Subcutaneous abdominal adipose tissue (tissue), 5 donors: ENCODE results near the gene CTDSP2.
"Not testable (repeated sequence)": the region's sequence is repeated elsewhere in the genome, so short reads cannot be mapped to it uniquely, and the experiment has no call there.

ENCODE experiments used
- H3K27ac ChIP-seq: one replicate; pipeline ENCODE4 v1.7.0; 2013; ENCODE audit warnings: low read depth, mild to moderate bottlenecking, inconsistent platforms, low read length, moderate library complexity
- H3K27me3 ChIP-seq, 5 donors: one replicate each; pipeline ENCODE4 v1.7.0; 2013; ENCODE audit warnings: low read length in 5 of 5, inconsistent platforms in 1 of 5; ENCODE audit not compliant: control insufficient read depth in 5 of 5, insufficient read depth in 4 of 5
- H3K36me3 ChIP-seq, 5 donors: one replicate each; pipeline ENCODE4 v1.7.0; 2013; ENCODE audit warnings: low read length in 5 of 5; ENCODE audit not compliant: control insufficient read depth in 5 of 5, insufficient read depth in 5 of 5
- H3K4me1 ChIP-seq, 5 donors: one replicate each; pipeline ENCODE4 v1.7.0; 2013; ENCODE audit warnings: low read length in 5 of 5, mild to moderate bottlenecking in 3 of 5, moderate library complexity in 1 of 5; ENCODE audit not compliant: control insufficient read depth in 5 of 5, insufficient read depth in 5 of 5
- H3K4me3 ChIP-seq, 5 donors: one replicate each; pipeline ENCODE4 v1.7.0; 2013; ENCODE audit warnings: low read length in 5 of 5, low read depth in 1 of 5
- H3K9ac ChIP-seq, 5 donors: one replicate each; pipeline ENCODE4 v1.7.0; 2013; ENCODE audit warnings: low read length in 5 of 5, mild to moderate bottlenecking in 4 of 5, moderate library complexity in 3 of 5
- H3K9me3 ChIP-seq, 5 donors: one replicate each; pipeline ENCODE4 v1.7.0; 2013; ENCODE audit warnings: low read length in 5 of 5; ENCODE audit not compliant: control insufficient read depth in 5 of 5
- donor health status: healthy.
- donor health status: healthy.
- donor health status: healthy.
- donor health status: healthy.
- donor health status: healthy.

Gene CTDSP2

DNA sequence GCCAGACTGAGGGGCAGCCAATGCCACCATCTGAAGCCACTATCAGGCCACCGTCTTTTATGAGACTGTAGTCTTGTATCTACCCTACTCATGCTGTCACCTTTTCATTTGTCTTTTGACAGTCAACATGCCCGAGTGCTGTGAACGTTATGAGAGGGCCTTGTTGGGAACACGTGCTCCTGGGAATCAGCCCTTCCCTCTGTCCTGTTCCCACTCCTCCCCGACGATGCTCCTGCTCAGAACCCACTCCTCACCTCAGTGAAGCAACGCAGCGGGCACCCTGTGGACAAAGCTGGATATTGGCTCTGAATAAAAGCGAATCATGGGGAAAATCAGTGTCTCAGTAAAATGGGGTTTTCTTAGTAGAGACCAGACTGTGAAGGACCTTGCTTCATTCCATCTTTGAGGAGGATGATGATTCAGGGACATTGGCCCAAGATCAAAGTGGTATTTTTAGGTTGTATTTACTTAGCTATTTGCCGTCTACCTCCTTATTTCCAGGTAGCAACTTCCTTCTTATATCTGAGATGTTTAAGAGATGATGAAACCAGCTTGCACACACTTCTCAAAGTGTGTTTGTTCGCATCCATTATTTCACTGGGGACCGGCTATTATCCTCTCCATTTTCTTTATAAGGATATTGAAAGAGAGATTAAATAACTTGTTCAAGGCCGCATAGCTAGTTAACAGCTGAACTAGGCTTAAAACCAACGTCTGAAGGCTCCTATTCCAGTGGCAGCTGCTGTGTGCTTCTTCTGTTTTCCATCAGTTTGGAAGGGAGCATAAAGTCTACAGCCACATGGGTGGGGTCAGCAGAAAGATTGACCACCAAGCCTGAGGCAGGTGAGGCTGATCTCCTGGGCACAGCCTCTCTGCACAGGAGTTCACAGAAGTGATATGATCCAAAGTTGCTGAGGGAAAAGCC, 43.9 kb upstream of the CTDSP2 start:
- Histone ChIP-seq H3K4me3 (peak overlapping the region in 1 of 5 donors; percentile 19), H3K9ac (peak overlapping the region in 4 of 5 donors; percentile 34 to 75 (median 56)), H3K27ac (peak overlapping the region; percentile 86), H3K9me3 (no peaks in the 10 kb centered on the region), H3K4me1 (peaks cover 35 to 69% (median 67%) of the 10 kb centered on the region in 5 donors), H3K36me3 (no peaks in the 10 kb centered on the region), H3K27me3 (no peaks in the 10 kb centered on the region)

DNA sequence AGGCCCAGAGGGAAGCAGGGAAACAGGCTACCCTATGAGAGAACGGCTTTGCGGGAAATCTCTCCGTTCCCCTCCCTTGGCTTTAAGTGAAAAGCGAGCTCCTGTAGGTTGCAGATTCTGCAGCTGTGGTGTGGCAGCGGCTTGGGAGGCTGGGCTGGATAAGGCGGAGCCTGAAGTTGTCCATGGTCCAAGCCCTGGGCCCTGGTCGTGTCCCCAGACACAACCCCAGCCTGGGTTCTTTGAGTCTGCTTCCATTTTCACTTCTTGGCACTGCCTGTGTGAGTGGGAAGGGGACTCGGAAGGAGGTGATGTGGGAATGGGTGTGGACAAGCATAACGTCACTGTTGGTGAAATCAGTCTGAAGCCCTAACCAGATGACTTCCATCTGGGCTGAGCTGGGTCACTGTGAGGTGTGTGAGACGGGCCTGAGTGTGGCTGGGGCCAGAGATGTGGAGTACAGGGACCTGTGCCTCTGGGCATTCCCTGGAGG, 43.0 kb upstream of the CTDSP2 start:
- Histone ChIP-seq H3K9me3 (peaks cover 0 to 3% (median 0%) of the 10 kb centered on the region in 5 donors), H3K4me1 (peaks cover 33 to 60% (median 58%) of the 10 kb centered on the region in 5 donors), H3K27me3 (no peaks in the 10 kb centered on the region), H3K36me3 (no peaks in the 10 kb centered on the region), H3K27ac (peak overlapping the region; percentile 86), H3K9ac (peak overlapping the region in 4 of 5 donors; percentile 34 to 75 (median 56)), H3K4me3 (peak overlapping the region in 4 of 5 donors; percentile 29 to 60 (median 40))

DNA sequence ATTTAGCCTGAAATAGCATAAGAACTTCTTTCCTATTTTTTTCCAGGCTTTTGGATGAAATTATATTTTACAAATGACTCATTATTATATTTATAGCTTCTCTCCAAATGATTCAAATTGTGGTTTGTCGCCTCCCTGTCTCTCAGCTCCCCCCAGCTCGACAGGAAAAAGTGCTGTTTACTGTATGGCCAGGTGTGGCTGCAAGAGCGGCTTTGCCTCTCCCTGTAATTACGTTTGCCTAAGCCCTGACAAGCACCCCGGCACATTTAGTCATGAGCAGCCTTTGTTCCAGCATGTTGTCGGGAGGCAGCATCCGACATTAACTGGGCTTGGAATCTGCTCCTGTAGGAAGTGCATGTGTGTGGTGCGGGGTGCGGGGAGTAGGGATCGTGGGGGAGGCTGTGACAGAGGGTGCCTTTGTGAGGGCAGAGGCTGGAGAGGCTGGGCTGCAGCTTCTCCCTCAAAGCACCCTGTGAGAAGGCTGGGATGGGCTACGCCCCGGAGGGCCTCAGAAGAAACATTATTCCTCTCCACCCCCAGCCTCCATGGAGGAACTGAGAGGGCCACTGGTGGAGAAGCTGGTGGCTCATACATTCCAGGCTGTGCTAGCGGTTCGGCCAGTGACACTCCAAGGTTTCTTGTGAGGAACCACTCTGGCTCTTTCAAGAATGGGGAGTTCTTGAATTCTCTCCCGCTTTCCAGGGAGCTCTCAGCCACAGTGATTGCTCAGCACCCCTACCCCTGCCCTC, 42.1 kb upstream of the CTDSP2 start:
- no peaks in the 10 kb centered on the region for H3K27me3 ChIP-seq
- H3K4me3 ChIP-seq: peak overlapping the region in 3 of 5 donors; percentile 29 to 48 (median 31)
- H3K4me1 ChIP-seq: peaks cover 24 to 51% (median 49%) of the 10 kb centered on the region in 5 donors
- H3K9ac ChIP-seq: peak overlapping the region in 2 of 5 donors; percentile 54 to 57
- H3K27ac ChIP-seq: peak overlapping the region; percentile 86
- peaks cover 0 to 3% (median 0%) of the 10 kb centered on the region in 5 donors for H3K9me3 ChIP-seq
- no peaks in the 10 kb centered on the region for H3K36me3 ChIP-seq

DNA sequence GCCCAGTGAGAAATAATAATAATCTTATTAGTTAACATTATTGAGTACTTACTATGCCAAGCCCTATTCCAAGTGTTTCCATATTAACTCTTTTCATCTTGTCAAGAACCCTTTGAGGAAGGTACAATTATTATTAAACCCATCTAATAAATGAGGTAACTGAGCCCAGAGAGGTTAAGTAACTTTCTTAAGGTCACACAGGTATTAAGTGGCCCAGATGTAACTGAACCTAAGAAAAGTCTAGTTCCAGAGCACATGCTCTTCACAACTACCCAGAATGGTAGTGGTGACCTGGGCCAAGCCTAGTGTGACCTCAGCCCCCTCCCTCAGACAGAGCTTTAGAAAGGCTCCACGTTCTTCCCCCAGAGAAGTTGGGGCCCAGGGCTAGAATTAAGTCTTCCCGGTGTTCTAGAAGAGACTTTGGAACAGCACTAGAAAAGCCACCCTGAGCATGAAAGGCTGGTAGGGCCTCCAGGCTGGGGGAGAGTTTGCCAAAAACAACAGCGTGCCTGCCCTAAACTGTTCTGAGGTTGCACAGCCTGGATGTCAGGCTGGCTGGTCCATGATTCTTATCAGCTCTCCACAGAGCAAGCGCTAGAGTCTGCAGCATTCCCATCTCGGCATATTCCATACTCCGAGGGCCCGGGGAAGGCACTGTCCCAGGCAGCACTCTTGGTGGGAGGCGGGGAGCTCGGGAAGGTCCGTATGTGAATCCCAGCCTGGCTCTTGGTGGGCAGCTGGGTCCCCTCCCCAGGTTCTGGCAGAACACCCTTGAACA, 41.3 kb upstream of the CTDSP2 start:
- H3K4me1 ChIP-seq: peaks cover 20 to 43% (median 41%) of the 10 kb centered on the region in 5 donors
- H3K9me3 ChIP-seq: peaks cover 0 to 3% (median 0%) of the 10 kb centered on the region in 5 donors
- H3K27me3 ChIP-seq: no peaks in the 10 kb centered on the region
- H3K27ac ChIP-seq: peak overlapping the region; percentile 86
- no peaks in the 10 kb centered on the region for H3K36me3 ChIP-seq
- no peak overlapping the region for H3K9ac ChIP-seq
- peak overlapping the region in 1 of 5 donors; percentile 4 for H3K4me3 ChIP-seq

DNA sequence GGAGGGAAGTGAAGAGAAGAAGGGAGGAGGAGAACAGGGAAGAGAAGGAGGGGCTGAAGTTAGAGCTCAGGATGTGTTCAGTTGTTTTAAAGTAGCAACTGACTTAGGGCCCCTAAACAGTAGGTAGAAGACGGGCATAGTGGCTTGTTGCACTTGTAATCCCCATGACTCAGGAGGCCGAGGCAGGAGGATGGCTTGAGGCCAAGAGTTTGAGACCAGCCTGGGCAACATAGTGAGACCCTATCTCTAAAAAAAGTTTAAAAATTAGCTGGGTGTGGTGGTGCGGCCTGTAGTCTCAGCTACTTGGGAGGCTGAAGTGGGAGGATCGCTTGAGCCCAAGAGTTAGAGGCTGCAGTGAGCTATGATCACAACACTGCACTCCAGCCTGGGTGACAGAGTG, 40.4 kb upstream of the CTDSP2 start:
- not testable (repeated sequence) for H3K27ac ChIP-seq, H3K27me3 ChIP-seq, H3K36me3 ChIP-seq, H3K4me3 ChIP-seq, H3K9me3 ChIP-seq
- peak overlapping the region in 1 of 5 donors; percentile 15 for H3K9ac ChIP-seq
- peaks cover 16 to 34% (median 32%) of the 10 kb centered on the region in 5 donors for H3K4me1 ChIP-seq

DNA sequence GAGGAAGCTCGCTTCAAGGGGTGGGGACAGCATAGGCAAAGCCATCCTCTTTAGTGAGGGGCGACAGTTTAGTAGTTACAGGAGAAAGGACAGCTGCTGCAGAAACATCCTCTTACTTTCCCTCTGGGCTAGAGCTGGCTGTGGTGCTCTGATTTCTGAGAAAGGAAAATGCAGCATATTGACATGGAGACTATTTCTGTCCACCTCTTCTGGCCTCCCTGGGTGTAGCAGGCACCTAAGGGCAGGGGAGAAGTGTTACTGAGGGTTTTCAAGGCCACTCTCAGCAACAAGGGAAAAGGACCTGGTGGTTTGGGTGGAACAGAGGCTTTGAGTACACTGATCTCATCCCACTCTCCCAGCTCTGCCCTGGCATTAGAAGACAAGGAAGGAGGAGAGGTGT, 40.0 kb upstream of the CTDSP2 start:
- Histone ChIP-seq H3K4me3 (no peak overlapping the region), H3K9me3 (peaks cover 0 to 3% (median 0%) of the 10 kb centered on the region in 5 donors), H3K4me1 (peaks cover 16 to 32% (median 28%) of the 10 kb centered on the region in 5 donors), H3K9ac (peak overlapping the region in 2 of 5 donors; percentile 9 to 15), H3K27me3 (no peaks in the 10 kb centered on the region), H3K27ac (no peak overlapping the region), H3K36me3 (no peaks in the 10 kb centered on the region)

DNA sequence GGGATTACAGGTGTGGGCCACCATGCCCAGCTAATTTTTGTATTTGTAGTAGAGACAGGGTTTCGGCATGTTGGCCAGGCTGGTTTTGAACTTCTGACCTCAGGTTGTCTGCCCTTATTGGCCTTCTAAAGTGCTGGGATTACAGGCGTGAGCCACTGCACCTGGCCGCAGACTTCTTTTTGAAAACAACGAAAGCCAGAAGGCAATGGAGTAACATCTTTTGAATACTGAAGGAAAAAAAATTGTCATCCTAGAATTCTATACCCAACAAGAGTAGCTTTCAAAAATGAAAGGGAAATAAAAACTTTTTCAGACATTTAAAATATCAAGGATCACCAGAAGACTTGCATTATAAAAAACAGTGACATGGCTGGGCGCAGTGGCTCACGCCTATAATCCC, 38.7 kb upstream of the CTDSP2 start:
- no peak overlapping the region for H3K9ac ChIP-seq

DNA sequence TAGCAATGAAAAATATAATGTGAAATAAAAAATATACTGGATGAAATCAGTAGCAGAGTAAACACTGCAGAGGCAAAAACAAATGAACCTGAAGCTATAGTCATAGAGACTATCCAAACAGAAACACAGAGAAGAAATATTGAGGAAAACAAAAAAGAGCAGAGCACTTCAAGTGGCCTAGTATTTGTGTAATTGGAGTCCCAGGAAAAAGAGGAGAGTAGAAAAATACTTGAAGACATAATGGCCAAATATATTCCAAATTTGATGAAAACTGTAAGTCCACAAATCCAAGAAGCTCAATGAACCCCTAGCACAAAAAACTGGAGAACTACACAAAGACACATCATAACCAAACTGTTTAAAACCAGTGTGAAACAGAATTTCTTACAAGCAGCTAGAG, 37.2 kb upstream of the CTDSP2 start:
- Histone ChIP-seq H3K9ac (no peak overlapping the region), H3K9me3 (peaks cover 0 to 3% (median 0%) of the 10 kb centered on the region in 5 donors), H3K27ac (no peak overlapping the region), H3K4me3 (no peak overlapping the region), H3K36me3 (no peaks in the 10 kb centered on the region), H3K4me1 (peaks cover 2 to 11% (median 11%) of the 10 kb centered on the region in 5 donors), H3K27me3 (no peaks in the 10 kb centered on the region)

More for the DNA sequence above, 38.7 kb upstream of the CTDSP2 start:
- no peak overlapping the region for H3K4me3 ChIP-seq
- no peak overlapping the region for H3K27ac ChIP-seq
- no peaks in the 10 kb centered on the region for H3K27me3 ChIP-seq
- peaks cover 15 to 26% (median 26%) of the 10 kb centered on the region in 5 donors for H3K4me1 ChIP-seq
- peaks cover 0 to 3% (median 0%) of the 10 kb centered on the region in 5 donors for H3K9me3 ChIP-seq
- H3K36me3 ChIP-seq: no peaks in the 10 kb centered on the region

DNA sequence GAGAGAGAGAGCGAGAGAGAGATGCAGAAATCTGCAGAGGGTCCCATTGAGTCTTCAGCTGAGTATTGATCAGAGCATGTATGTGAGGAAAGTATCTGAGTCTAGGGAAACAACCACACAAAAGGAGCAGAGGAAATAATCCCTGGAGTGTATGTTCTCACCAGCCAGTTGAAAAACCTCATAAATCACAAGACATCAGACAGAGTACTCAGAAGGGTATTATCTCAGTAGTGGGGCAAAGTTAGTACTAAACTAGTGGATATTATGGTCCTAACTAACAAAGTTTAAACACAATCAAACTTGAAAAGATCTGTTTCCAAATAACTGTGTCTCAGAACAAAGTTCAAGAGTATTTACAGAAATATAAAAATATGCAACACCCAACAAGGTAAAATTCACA, 36.5 kb upstream of the CTDSP2 start:
- no peaks in the 10 kb centered on the region for H3K36me3 ChIP-seq
- H3K4me1 ChIP-seq: peaks cover 0 to 5% (median 4%) of the 10 kb centered on the region in 5 donors
- no peak overlapping the region for H3K27ac ChIP-seq
- peaks cover 0 to 3% (median 0%) of the 10 kb centered on the region in 5 donors for H3K9me3 ChIP-seq
- H3K27me3 ChIP-seq: no peaks in the 10 kb centered on the region
- H3K4me3 ChIP-seq: no peak overlapping the region
- H3K9ac ChIP-seq: no peak overlapping the region
